ENCODE data around the gene SPATS2L. TPM values are rescaled to one million over a fixed set of nuclear protein-coding genes. Genes with fewer than 3 reads are reported as not detected.

The SPATS2L gene
- total RNA-seq, 1 experiment from 2014 or later, result 47.3 TPM

DNA sequence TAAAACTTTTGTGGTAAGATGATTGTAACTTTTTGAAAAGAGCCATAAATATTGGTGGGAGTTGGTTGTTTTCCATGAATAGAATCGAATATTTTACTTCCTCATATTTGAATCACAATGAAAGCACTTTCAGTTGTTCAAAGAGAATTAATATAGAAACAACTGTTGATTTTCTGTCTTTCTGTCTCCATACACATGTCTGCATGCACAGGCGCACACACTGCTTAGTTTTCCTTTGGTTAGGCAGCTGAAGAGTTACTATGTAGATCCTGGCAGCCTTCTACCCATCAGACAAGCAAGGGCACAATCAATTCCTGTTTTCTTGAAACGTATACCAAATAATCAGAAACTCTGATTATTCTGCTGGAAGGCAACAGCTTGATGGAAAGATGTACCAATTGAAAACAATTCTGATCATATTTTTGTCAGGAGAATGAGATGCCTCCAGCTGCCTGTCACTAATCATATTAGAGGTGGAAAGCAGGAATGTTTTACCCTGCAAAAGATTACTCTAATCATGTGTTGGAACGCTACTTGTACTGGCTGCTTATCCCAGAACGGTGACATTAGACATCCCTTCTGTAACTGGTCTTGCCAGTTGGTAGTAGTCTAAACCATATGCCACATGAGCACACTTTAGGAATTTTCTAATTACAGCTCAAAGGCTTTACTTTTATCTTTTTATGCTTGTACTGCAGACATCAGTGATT is 24.0 kb downstream of the SPATS2L start:
- no peak overlapping the region for H2BK12ac ChIP-seq (ENCODE audit: insufficient read length, low read depth, low read length)

More for the DNA sequence above, 24.0 kb downstream of the SPATS2L start:
- H3K23me2 ChIP-seq (ENCODE audit: insufficient read length, low read depth, low read length, poor library complexity, severe bottlenecking), result no peaks in the 10 kb centered on the region
- H3K4ac ChIP-seq (ENCODE audit: low read depth, low read length), result no peak overlapping the region
- no peaks in the 10 kb centered on the region for H4K20me1 ChIP-seq (ENCODE audit: control insufficient read depth, insufficient read depth, insufficient read length)
- DNase-seq, result no peak
- WGBS (ENCODE audit: extremely low coverage, insufficient read length, low lambda C conversion rate), result no CpG with 5 or more reads among the region's 5 CpGs
- no peaks in the 10 kb centered on the region for H3K27me3 Mint-ChIP-seq (ENCODE audit: low read depth)
- H3K4me2 ChIP-seq (ENCODE audit: insufficient read depth, insufficient read length, low read length), result no peak overlapping the region
- H3K79me2 ChIP-seq (ENCODE audit: insufficient read depth, low read length), result peaks cover 49% of the 10 kb centered on the region
- no peak overlapping the region for H3K23ac ChIP-seq (ENCODE audit: insufficient read length, low read depth, low read length)
- no peak overlapping the region for H3K56ac ChIP-seq (ENCODE audit: insufficient read length, low read depth, low read length)
- H2AFZ ChIP-seq (ENCODE audit: low read length), result no peak overlapping the region
- no peak overlapping the region for H2BK20ac ChIP-seq (ENCODE audit: low read depth, low read length, poor library complexity, severe bottlenecking)
- H3K4me1 Mint-ChIP-seq, result peaks cover 0 to 9% of the 10 kb centered on the region in 2 experiments; a peak in 2 of 4 replicates
- no peak overlapping the region for H3K9ac ChIP-seq (ENCODE audit: extremely low read depth, insufficient read length, low read length)
- H3K18ac ChIP-seq (ENCODE audit: insufficient read length, low read depth, low read length), result no peak overlapping the region
- H3K9me3 ChIP-seq (ENCODE audit: control insufficient read depth, low read depth, low read length), result no peaks in the 10 kb centered on the region
- no peak overlapping the region for H3K27ac Mint-ChIP-seq
- H3K27ac ChIP-seq (ENCODE audit: insufficient read length, low read depth, low read length), result no peak overlapping the region
- H3K9me3 Mint-ChIP-seq, result peaks cover 8% of the 10 kb centered on the region in 2 experiments; a peak in 3 of 5 replicates
- TF ChIP-seq, protein P1, sequence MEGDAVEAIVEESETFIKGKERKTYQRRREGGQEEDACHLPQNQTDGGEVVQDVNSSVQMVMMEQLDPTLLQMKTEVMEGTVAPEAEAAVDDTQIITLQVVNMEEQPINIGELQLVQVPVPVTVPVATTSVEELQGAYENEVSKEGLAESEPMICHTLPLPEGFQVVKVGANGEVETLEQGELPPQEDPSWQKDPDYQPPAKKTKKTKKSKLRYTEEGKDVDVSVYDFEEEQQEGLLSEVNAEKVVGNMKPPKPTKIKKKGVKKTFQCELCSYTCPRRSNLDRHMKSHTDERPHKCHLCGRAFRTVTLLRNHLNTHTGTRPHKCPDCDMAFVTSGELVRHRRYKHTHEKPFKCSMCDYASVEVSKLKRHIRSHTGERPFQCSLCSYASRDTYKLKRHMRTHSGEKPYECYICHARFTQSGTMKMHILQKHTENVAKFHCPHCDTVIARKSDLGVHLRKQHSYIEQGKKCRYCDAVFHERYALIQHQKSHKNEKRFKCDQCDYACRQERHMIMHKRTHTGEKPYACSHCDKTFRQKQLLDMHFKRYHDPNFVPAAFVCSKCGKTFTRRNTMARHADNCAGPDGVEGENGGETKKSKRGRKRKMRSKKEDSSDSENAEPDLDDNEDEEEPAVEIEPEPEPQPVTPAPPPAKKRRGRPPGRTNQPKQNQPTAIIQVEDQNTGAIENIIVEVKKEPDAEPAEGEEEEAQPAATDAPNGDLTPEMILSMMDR (conservative IDR thresholded peaks at IDR 0.05), result no peak
- no peak overlapping the region for H4K8ac ChIP-seq (replicated peaks; ENCODE audit: insufficient read length, low read depth, low read length)
- peaks cover 4% of the 10 kb centered on the region; the same call in 1 of the 2 replicates for H3K4me1 ChIP-seq (ENCODE audit: insufficient read depth, low read length)
- no peak overlapping the region for H3K4me3 Mint-ChIP-seq
- H3K27me3 ChIP-seq (ENCODE audit: insufficient read depth, low read length), result no peaks in the 10 kb centered on the region
- no peak overlapping the region for H4K5ac ChIP-seq (ENCODE audit: insufficient read length, low read depth, low read length)
- no peak overlapping the region for H2AK5ac ChIP-seq (ENCODE audit: insufficient read length, low read length)
- H3K14ac ChIP-seq (ENCODE audit: insufficient read depth, low read length), result no peak overlapping the region
- no peak overlapping the region for H2BK15ac ChIP-seq (ENCODE audit: low read depth, low read length)
- H3K79me1 ChIP-seq (ENCODE audit: insufficient read depth, low read depth, low read length, poor library complexity, severe bottlenecking), result no peaks in the 10 kb centered on the region
- H2BK5ac ChIP-seq (ENCODE audit: insufficient read length, low read length), result no peak overlapping the region
- peaks cover 5 to 26% (median 22%) of the 10 kb centered on the region in 3 experiments; a peak in 6 of 7 replicates for H3K36me3 Mint-ChIP-seq (ENCODE audit: insufficient read depth in 1 of 3, low read depth in 3 of 3)
- H3T11ph ChIP-seq (ENCODE audit: low read length), result no peak overlapping the region
- H4K91ac ChIP-seq (ENCODE audit: insufficient read length, low read depth, low read length), result no peak overlapping the region
- no peak overlapping the region for H2BK120ac ChIP-seq (ENCODE audit: low read depth, low read length, poor library complexity, severe bottlenecking)
